HS-27A (cell line): ENCODE results near the gene TNK1.

Source experiments
- DNase-seq: peaks from one replicate; pipeline ENCODE4 v3.0.0-alpha.2; 2012; ENCODE audit warnings: low read depth, missing footprints

TNK1 gene

DNA sequence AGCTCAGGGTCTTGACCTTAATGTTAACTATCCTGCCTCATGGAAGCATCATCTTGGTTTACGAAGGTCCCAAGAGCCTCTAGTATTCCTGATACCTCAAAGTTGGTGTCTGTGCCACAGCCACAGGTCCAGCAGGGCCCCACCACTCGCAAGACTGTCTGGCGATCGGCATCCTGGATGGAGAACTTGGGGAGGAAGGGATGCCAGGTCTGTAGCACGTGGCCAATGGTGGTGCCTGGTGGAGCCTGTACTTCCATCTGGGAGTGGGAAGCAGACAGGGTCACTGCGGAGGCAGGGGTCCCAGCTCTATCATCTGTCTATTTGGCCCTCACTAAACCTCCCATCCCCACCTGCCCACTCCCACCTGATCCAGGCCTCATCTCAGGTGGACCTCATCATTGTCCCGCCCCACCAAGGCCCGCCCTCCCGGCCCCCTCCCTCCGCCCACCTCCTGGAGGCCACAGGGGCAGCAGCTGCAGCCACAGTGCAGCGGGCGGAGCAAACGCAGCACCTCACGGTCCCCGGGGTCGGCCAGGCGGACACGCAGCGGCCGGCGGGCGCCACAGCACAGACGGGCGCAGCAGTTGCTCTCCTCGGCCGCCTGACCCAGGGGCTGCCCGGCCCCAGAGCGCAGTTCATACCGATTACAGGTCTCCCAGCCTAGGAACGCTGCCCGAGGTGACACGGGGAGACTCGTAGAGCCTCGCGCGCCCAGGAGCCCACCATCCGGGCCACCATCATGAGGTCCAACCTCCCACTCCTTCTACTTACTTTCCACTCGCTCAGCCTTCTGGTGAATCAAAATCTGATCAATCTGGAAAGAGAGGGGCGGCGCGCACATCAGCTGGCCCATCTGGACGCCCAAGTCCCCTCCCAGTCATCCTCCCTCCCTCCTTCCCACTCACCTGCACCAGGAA lies 12.1 kb downstream of the TNK1 start:
- DNase-seq, result no peak

DNA sequence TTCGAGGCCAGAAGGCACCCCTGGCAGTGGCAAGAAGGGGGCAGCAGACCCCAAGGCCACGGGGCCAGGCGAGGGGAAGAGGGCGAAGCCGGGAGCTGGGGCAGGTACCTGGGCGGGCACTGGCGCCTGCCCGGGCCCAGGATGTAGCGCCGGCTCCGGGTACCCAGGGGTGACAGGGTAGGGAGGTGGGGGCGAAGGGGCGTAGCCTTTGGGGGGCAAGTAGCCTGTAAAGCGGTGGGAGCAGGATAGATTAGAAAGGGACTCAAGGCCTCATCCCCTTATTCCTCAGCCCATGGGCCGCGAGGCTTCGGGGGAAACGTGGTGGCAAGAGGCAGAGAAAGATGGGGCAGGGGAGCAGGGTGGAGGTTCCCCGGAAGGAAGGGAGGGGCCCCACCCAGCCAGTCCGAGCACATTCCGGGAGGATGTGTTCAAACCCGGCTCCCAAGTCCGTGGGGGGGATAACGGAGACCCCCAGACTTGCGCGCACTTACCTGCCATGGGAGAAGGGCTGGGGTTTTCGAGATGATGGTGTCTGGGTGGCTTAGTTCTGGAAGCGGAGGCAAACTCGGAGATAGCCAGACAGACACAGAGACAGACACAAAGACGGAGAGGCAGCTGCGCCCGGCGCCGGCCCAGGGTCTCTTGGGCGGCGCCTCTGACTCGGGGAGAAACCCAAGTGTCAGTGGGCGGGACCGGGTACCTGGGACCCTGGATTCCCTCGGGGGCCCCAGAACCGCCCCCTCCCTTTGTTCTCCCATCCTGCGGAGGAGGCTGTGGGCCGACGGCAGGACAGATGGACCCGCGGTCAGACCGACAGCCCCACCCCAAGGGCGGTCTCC lies 12.9 kb downstream of the TNK1 start:
- no peak for DNase-seq

- peak; percentile 50 for DNase-seq
These were observed 13.7 kb downstream of the TNK1 start, which contains the start of gene PLSCR3 for GRCh38 chr17:7394452-7395191. TSS of gene PLSCR3 (minus strand) at chr17:7394525. CDS start at chr17:7394110, 415 bp downstream.

- no peak for DNase-seq
These were observed 15.3 kb downstream of the TNK1 start for GRCh38 chr17:7396147-7396546.

- DNase-seq, result no peak
These were observed 17.7 kb downstream of the TNK1 start for GRCh38 chr17:7398612-7399011.

DNA sequence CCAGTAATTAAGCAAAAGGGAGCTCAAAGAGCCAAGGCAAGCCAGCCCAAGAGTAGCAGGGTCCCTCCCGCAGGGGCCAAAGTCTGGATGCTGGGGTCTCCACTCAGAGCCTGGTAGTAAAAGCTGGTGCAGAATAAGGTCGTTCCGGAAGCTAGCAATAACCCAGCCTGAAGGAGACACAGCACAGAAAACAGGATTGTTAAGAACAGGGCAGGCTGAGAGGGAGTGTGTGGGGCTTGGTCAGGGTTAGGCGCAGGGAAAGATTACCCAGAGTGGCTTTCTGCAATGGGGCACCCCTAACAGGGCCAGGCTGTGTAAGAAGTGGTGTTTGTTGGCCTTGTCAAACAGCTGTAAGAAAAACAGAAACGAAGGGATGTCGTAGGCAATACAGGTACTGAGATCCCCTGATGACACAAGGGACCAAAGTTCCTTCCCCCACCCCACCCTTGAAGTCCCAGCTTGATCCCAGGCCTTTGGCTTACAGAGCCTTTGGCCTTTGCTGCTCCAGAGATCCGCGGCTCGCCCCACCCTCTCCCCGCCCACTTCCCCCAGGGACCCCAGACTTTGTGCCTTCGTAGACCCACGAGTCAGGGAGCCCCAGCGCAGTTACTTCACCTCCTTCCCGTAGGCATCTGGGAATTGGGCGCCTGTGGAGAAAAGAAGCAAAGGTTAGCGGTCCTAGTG lies 22.3 kb downstream of the TNK1 start:
- DNase-seq, result no peak

DNA sequence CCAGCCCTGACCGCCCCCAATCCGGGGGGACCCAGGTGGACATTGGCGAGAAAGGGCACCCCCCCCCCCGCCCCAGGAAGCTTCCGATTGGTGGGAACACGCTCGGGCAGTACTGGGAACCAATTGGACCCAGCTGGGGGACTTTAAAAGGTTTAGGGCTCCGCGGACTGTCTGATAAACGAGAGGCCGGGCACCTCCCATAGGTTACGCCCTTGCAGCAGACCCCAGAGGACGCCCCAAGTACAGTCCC lies 22.8 kb downstream of the TNK1 start:
- no peak for DNase-seq

DNA sequence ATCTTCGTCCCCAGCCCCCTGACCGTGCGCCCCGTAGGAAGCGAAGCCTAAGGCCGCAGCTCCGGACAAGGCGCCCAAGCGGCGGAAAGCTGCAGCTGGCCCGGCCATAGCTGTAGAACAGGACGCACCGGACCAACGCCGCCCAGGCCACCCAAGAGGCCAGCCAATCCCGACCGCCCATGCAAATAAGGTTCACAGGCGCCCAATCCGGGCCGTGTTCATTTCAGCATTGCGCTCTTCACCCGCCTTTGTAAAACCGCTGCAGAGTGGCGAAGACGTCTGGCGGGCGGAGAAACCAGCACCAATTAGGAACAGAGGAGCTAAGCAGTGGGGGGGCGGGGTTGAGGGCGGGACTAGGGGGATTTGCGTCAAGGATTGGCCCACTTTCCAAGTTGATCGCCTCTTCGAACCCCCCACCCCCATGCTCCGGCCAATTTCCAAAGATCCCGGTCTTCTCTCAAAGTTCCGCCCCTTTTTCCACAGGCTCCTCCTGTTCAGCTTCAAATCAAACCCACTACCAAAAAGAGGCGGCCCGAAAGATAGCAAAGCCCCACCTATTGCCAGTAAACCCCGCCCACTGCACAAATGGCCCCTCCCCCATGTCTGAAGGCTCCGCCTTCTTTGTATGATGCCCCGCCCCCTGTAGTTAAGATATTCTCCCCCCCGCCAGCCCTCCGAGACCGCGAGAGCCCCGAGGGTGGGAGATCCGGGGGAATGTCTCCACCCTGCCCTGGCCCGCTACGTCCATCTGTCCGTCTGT lies 23.3 kb downstream of the TNK1 start, which contains the start of gene TMEM256:
Gene TMEM256 (minus strand): TSS at position 121 of the 760 bp plus-strand sequence. CDS start 13 bp downstream, at position 108.
- DNase-seq, result peak; percentile 79

- no peak for DNase-seq
These were observed 24.0 kb downstream of the TNK1 start for GRCh38 chr17:7404737-7405349.

DNA sequence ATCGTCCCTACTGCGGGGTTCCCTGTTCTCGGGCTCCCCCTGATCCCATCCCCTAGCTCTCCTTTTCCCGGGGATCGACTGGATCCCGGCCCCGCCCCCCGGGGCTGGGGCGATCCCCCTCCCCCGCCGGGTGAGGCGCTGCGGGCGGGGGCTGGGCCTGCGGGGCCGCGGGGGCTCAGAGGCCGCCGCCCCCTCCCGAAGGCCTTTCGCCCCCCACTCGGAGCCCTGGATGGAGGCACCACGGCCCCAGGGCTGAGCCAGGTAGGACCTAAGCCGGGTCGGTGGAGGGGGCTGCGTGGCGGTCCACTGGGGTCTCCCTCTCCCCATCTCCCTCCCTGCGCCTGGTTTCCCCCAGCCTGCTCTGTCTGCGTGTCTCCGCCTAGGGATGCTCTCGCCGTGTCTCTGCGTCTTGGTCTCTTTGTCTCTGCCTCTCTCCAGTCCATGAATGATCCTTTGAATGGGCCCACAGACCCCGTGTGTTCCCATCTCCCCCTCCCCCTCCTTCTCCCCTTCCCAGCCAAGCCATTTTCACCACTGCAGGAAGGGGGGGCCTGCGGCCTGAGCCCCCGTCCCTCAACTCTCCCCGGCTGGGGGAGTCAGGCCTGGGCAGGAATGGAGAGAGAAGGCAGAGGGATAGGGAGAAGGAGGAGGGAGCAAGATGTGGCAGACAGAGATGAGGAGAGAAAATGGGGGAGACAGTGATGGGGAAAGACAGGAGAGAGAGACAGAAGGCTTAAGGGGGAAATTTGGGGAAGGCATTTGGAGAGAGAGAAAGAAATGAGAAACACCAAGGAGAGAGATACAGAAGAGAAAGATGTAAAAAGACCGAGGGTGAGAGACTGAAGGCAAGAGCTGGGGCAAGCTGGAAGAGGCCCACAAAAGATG lies 24.7 kb downstream of the TNK1 start:
- DNase-seq, result no peak

GRCh38 chr17:7406235-7406825 lies 25.4 kb downstream of the TNK1 start:
- DNase-seq, result no peak

GRCh38 chr17:7407082-7407481 lies 26.2 kb downstream of the TNK1 start:
- no peak for DNase-seq

- no peak for DNase-seq
These were observed 26.8 kb downstream of the TNK1 start, which contains the start of gene NLGN2 for GRCh38 chr17:7407485-7408251. TSS of gene NLGN2 (plus strand) at chr17:7407845. CDS start at chr17:7408256, 411 bp downstream.

- DNase-seq, result no peak
These were observed 27.4 kb downstream of the TNK1 start for GRCh38 chr17:7408252-7408727.

GRCh38 chr17:7408863-7409262 lies 28.0 kb downstream of the TNK1 start:
- no peak for DNase-seq

DNA sequence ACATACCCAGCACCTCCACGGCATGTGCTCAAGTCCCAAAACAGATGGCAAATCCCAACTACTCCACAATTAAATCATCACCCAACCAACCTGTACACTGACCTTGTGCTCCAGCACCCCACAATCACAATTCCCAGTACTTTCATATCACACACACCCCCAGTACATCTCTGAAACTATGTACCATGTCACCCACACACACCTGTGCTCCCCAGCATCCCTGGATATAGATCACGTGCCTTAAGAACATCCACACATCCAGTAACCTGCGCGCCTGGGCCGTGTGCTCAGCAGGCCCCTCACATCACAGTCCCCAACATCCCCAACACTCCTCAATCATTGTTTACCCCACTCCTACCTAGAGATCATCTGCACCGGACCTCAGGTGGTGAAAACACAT lies 28.8 kb downstream of the TNK1 start:
- DNase-seq, result no peak

DNA sequence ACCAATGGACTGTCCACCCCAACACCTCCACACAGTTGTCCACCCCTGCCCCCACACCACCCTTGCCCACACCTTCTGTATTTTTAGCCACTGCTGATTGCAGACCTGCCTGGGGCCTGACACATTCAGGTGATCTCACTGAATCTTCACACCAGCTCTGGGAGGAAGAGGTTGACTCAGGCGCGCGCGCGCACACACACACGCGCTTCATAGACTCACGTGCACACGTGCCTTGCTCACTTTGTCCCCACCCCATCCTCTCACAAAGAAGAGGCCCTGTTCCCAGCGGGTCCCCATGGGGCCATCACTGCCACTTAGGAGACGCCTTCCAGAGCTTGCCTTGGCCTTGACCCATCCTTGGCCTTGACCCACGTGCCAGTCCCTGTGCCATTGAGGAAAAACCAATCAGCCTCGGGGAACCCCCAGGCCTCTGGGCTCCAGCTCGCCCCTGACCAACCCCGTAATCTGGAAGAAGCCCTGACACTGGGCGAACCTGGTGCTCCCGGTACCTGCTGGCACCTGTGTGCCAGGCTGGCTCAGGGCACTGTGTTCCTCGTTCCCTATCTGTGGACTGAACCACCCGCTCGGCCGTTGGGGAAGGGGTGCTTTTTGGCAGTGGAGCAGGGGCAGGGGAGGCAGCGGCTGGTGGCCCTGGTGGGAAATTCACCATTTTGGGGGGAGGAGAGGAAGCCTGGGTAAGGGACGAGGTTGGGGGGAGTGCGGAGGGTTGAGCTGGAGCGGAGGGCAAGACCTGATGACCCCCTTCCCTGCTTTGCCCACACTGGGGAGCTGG lies 29.9 kb downstream of the TNK1 start:
- no peak for DNase-seq
